LNCaP clone FGC (cell line): Measurements from ENCODE around the gene SCN2B.

ENCODE experiments used
- DNase-seq: peaks from one replicate; pipeline ENCODE4 v3.0.0-alpha.2; 2011; ENCODE audit warnings: low read depth
- H3K4me3 ChIP-seq: 2 replicates; pipeline ENCODE4 v1.5.1; 2011; ENCODE audit warnings: mild to moderate bottlenecking, low read depth, low read length, control low read depth
- TF ChIP-seq, protein P1 (sequence below): IDR thresholded peaks from 2 replicates; pipeline ENCODE4 v1.5.1; 2012; ENCODE audit warnings: mild to moderate bottlenecking; ENCODE audit not compliant: control insufficient read depth, insufficient read depth; ENCODE audit errors: extremely low read depth

The SCN2B gene

DNA sequence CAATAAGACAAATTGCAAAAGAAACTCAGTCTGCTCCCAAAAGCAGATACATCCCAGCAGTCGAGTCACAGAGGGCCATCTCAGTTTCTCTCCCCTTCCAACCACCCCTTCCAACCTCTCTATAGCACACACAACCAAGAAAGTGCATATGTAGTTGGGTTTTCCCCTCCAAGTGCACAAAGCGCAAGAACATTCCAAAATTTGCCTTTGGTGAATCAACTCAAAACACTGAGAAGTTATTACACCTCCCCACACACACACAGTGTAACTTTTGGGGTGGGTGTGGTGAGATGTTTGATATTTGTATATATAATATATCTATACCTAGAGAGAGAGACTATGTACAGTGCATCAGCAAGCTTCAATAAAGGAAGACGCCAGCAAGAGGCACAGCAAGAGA is 13.6 kb downstream of the SCN2B start:
- no peak for DNase-seq
- TF ChIP-seq, protein P1, sequence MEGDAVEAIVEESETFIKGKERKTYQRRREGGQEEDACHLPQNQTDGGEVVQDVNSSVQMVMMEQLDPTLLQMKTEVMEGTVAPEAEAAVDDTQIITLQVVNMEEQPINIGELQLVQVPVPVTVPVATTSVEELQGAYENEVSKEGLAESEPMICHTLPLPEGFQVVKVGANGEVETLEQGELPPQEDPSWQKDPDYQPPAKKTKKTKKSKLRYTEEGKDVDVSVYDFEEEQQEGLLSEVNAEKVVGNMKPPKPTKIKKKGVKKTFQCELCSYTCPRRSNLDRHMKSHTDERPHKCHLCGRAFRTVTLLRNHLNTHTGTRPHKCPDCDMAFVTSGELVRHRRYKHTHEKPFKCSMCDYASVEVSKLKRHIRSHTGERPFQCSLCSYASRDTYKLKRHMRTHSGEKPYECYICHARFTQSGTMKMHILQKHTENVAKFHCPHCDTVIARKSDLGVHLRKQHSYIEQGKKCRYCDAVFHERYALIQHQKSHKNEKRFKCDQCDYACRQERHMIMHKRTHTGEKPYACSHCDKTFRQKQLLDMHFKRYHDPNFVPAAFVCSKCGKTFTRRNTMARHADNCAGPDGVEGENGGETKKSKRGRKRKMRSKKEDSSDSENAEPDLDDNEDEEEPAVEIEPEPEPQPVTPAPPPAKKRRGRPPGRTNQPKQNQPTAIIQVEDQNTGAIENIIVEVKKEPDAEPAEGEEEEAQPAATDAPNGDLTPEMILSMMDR: no peak
- H3K4me3 ChIP-seq: no peak overlapping the region

DNA sequence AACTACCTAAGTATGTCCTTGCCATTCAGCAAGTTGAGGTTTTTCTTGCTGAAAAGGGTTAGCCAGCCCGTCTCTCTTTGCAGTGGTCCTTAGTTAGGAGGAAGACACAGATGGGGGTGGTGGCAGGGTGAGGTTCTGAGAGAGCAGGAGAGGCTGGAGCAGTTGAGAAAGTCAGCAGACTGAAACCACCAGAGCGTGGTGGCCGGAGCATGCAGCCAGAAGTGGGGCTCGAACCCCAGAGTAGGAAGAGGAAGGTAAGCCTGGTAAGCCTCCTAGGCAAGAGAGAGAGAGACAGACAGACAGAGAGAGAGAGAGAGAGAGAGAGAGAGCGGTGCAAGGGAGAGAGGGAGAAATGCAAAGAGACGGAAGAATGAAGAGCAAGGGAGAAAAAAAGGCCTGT is 14.7 kb downstream of the SCN2B start:
- no peak for DNase-seq
- TF ChIP-seq, protein P1: no peak
- no peak overlapping the region for H3K4me3 ChIP-seq

GRCh38 chr11:118157186-118157895 is 19.1 kb downstream of the SCN2B start:
- H3K4me3 ChIP-seq: no peak overlapping the region
- TF ChIP-seq, protein P1: no peak
- no peak for DNase-seq

- TF ChIP-seq, protein P1: no peak
- DNase-seq: no peak
- no peak overlapping the region for H3K4me3 ChIP-seq
These were observed 19.8 kb downstream of the SCN2B start for GRCh38 chr11:118156531-118157185.

DNA sequence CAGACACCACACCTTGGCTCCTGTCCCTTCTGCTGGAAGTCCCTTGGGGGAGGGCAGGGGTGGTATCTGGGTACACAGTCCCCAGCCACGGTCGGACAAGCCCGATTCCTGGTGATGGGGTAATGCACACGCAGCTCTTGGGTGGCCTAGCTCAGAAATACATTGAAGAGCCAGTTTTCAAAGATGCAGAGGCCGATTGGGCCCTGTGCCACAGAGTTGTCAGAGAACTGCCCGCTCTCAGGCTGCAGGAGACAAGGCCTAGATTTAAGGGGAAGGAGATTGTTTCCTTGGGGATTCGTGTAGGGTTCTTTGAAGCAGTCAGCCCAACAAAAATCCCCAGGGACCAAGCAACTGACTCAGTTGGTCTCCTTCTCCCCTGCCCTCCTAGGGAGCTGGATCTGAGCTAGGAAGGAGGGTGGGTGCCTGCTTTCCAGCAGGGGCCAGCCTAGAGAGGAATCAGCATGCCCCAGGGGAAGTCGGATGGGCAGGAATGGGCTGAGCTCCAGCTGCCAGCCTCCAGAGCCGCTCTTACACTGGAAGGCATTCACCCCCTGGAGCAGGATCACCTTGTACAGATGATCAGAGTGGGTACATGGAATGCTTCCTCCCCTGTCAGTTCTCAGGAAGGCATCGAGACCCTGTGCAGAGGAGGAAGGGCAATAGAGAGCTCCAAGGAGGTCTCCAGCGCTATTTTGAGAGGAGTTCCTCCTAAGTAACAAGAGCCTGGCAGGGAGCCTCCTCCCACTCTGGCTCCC is 20.5 kb downstream of the SCN2B start:
- TF ChIP-seq, protein P1: no peak
- no peak for DNase-seq
- H3K4me3 ChIP-seq: no peak overlapping the region

DNA sequence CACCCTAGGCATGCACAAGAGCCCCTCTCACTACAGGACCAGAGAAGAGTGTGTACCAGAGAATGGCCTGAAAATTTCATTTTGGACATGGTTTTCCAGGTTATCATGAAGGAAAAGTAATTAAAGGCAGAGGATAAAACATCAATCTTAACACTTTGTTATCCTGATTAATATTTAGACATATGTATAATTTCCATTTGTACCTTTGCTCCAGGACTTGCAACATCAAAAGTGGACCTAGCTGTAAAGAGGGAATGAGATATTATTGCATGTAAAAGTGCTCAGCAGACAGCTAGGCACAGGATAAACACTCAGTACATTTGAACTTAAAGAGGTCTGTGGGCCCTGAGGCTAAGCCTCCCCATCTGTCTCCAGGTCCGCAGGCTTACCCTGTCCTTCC is 21.8 kb downstream of the SCN2B start:
- H3K4me3 ChIP-seq: no peak overlapping the region
- TF ChIP-seq, protein P1: no peak

More for the DNA sequence above, 21.8 kb downstream of the SCN2B start:
- no peak for DNase-seq
